Right cardiac atrium (tissue), 5 donors: ENCODE results near the gene MRPL1. TPM values are rescaled to one million over a fixed set of nuclear protein-coding genes. Genes with fewer than 3 reads are reported as not detected.
"Not testable (repeated sequence)": the region's sequence is repeated elsewhere in the genome, so short reads cannot be mapped to it uniquely, and the experiment has no call there.

Experiments used
- ATAC-seq, 2 donors: fragments of 200-7000 bp; cut with Tn5 transposase; one replicate each; pipeline versions ENCODE4 v1.8.0 to v1.9.1; 2020; ENCODE audit warnings: moderate library complexity in 2 of 2, mild to moderate bottlenecking in 1 of 2
- DNase-seq, 3 donors: peaks; one replicate each; pipeline ENCODE4 v3.0.0-alpha.2; 2020
- H3K27ac ChIP-seq: one replicate; pipeline ENCODE4 v1.5.1; 2013; ENCODE audit warnings: mild to moderate bottlenecking, low read length, control low read depth, moderate library complexity
- H3K27me3 ChIP-seq: one replicate; pipeline ENCODE4 v1.6.1; 2013; ENCODE audit not compliant: control insufficient read depth, insufficient read depth
- H3K4me1 ChIP-seq: one replicate; pipeline ENCODE4 v1.6.1; 2013; ENCODE audit warnings: low read length; ENCODE audit not compliant: control insufficient read depth, insufficient read depth
- H3K4me3 ChIP-seq: one replicate; pipeline ENCODE4 v1.5.1; 2013; ENCODE audit warnings: low read length, control low read depth
- H3K9me3 ChIP-seq: one replicate; pipeline ENCODE4 v1.6.1; 2013; ENCODE audit warnings: low read length; ENCODE audit not compliant: control insufficient read depth
- WGBS: extraction: QIAGEN DNeasy Blood & Tissue Kit; methylation state at CpG from one replicate; pipeline ENCODE4 v1.1.7; 2013; 5-methylcytosine and 5-hydroxymethylcytosine counted together
- intact Hi-C, 4 donors: fragments of 100-400 bp; cut with DNase I; formaldehyde crosslinking; loops; one replicate each; pipeline versions ENCODE4 v1.11.0 to v1.14.0; 2022 to 2023
- polyA plus RNA-seq: library from polyadenylated mRNA; stranded (reverse); fragments of 200-250 nt; gene quantifications from one replicate; pipeline ENCODE4 v1.2.3, GENCODE V29; 2013
- total RNA-seq, 4 donors: library from RNA; stranded (reverse); fragmentation: NEBNext Ultra II Directional; extraction: Animal tissue kit (Norgen Biotek cat#: 25700); gene quantifications; one replicate each; pipeline ENCODE4 v1.2.1, GENCODE V29; 2021
- donor health status: healthy with polysubstance abuse.
- donor health status: DM: no; HTN: yes; CAD: no.
- donor health status: DM: no; HTN: no; CAD: no.
- donor health status: DM: no; HTN: yes; CAD: no; lungs with severe emphysema.
- donor health status: DM: yes; HTN: yes; CAD: no.

The MRPL1 gene
- total and polyA plus RNA-seq, 5 donors: 34.1 to 50.5 (median 39.1) TPM

GRCh38 chr4:77983612-77984311 lies 121.1 kb downstream of the MRPL1 start:
- intact Hi-C loops, H3K27me3 ChIP-seq, ATAC-seq, H3K4me3 ChIP-seq, H3K9me3 ChIP-seq, H3K4me1 ChIP-seq, H3K27ac ChIP-seq: not testable (repeated sequence)
- DNase-seq: peak in 1 of 3 donors; percentile 64
- 95% methylated on average over 34 of the region's 44 CpGs for WGBS

- H3K9me3 ChIP-seq: no peaks in the 10 kb centered on the region
- H3K4me3 ChIP-seq: no peak overlapping the region
- intact Hi-C loops: no loop called here
- no peak for ATAC-seq
- H3K27me3 ChIP-seq: no peaks in the 10 kb centered on the region
- no peaks in the 10 kb centered on the region for H3K4me1 ChIP-seq
- H3K27ac ChIP-seq: no peak overlapping the region
- no peak for DNase-seq
Measured at GRCh38 chr4:77989968-77990367, 127.3 kb downstream of the MRPL1 start.

GRCh38 chr4:77990456-77990855 lies 127.8 kb downstream of the MRPL1 start:
- H3K9me3 ChIP-seq: no peaks in the 10 kb centered on the region
- ATAC-seq (no peak), DNase-seq (no peak)
- no peak overlapping the region for H3K4me3 ChIP-seq
- H3K27ac ChIP-seq: no peak overlapping the region
- intact Hi-C loops: no loop called here
- no peaks in the 10 kb centered on the region for H3K27me3 ChIP-seq
- H3K4me1 ChIP-seq: no peaks in the 10 kb centered on the region

GRCh38 chr4:77990904-77991358 lies 128.3 kb downstream of the MRPL1 start:
- no peak for ATAC-seq
- Histone ChIP-seq H3K27ac (no peak overlapping the region), H3K27me3 (no peaks in the 10 kb centered on the region), H3K4me1 (no peaks in the 10 kb centered on the region), H3K4me3 (no peak overlapping the region), H3K9me3 (no peaks in the 10 kb centered on the region)
- intact Hi-C loops: no loop called here
- no peak for DNase-seq
- WGBS: 54% methylated on average over 2 of the region's 2 CpGs

GRCh38 chr4:77992581-77992980 lies 130.0 kb downstream of the MRPL1 start:
- intact Hi-C loops: no loop called here
- no peaks in the 10 kb centered on the region for H3K4me1 ChIP-seq
- WGBS: 92% methylated on average over 1 of the region's 1 CpG

GRCh38 chr4:77994194-77994721 lies 131.6 kb downstream of the MRPL1 start:
- Histone ChIP-seq H3K4me3 (no peak overlapping the region), H3K9me3 (no peaks in the 10 kb centered on the region), H3K27ac (no peak overlapping the region), H3K4me1 (no peaks in the 10 kb centered on the region), H3K27me3 (no peaks in the 10 kb centered on the region)
- DNase-seq: no peak
- ATAC-seq: peak; percentile 71 to 75
- intact Hi-C loops: no loop called here

More at GRCh38 chr4:77992581-77992980, 130.0 kb downstream of the MRPL1 start:
- no peak overlapping the region for H3K27ac ChIP-seq
- no peaks in the 10 kb centered on the region for H3K9me3 ChIP-seq
- H3K27me3 ChIP-seq: no peaks in the 10 kb centered on the region
- no peak for ATAC-seq
- no peak for DNase-seq
- no peak overlapping the region for H3K4me3 ChIP-seq

- Histone ChIP-seq H3K9me3 (no peaks in the 10 kb centered on the region), H3K27ac (no peak overlapping the region), H3K4me1 (no peaks in the 10 kb centered on the region), H3K4me3 (no peak overlapping the region), H3K27me3 (no peaks in the 10 kb centered on the region)
- ATAC-seq (no peak), DNase-seq (no peak)
- intact Hi-C loops: no loop called here
- 66% methylated on average over 3 of the region's 3 CpGs for WGBS
Measured at GRCh38 chr4:77996076-77996475, 133.4 kb downstream of the MRPL1 start.

- no peaks in the 10 kb centered on the region for H3K4me1 ChIP-seq
- DNase-seq: no peak
- no peak overlapping the region for H3K27ac ChIP-seq
- H3K27me3 ChIP-seq: no peaks in the 10 kb centered on the region
- 32% methylated on average over 1 of the region's 1 CpG for WGBS
- intact Hi-C loops: no loop called here
- H3K4me3 ChIP-seq: no peak overlapping the region
- no peaks in the 10 kb centered on the region for H3K9me3 ChIP-seq
- ATAC-seq: no peak
Measured at GRCh38 chr4:78001531-78001930, 138.9 kb downstream of the MRPL1 start.

- 47% methylated on average over 4 of the region's 4 CpGs for WGBS
- H3K27me3 ChIP-seq: no peaks in the 10 kb centered on the region
- no peaks in the 10 kb centered on the region for H3K9me3 ChIP-seq
- H3K27ac ChIP-seq: no peak overlapping the region
- no peak overlapping the region for H3K4me3 ChIP-seq
- no peaks in the 10 kb centered on the region for H3K4me1 ChIP-seq
- intact Hi-C loops: no loop called here
- ATAC-seq (no peak), DNase-seq (no peak)
Measured at GRCh38 chr4:78002260-78002659, 139.6 kb downstream of the MRPL1 start.

Other genes with a start within 250 kb of the MRPL1 start
- 10 to 100 TPM; 21.9 to 27.1 (median 22.9) TPM for gene CNOT6L, start 43.5 kb upstream of the MRPL1 start, total RNA-seq
- 3.6 TPM for gene CNOT6L, start 43.5 kb upstream of the MRPL1 start, polyA plus RNA-seq
- 1 to 10 TPM; 3.8 to 7.9 (median 5.6) TPM for gene FRAS1, start 194.5 kb downstream of the MRPL1 start, total RNA-seq
- gene FRAS1, start 194.5 kb downstream of the MRPL1 start, polyA plus RNA-seq: 1.1 TPM